CD4-positive, alpha-beta T cell (primary cell): Measurements from ENCODE around the gene CARD19. TPM values are rescaled to one million over a fixed set of nuclear protein-coding genes. Genes with fewer than 3 reads are reported as not detected.
A peak's percentile ranks its signal among the peaks of the same experiment; 100 is the strongest.

Experiments
- ATAC-seq: fragments of 200-7000 bp; cut with Tn5 transposase; one replicate; pipeline ENCODE4 v1.10.0; 2022; ENCODE audit warnings: mild to moderate bottlenecking; ENCODE audit not compliant: poor library complexity
- CTCF ChIA-PET: fragments of 350-600 bp; sonication (Branson Sonifier 250); formaldehyde crosslinking; loops from one replicate; lab custom pipeline; 2021; ENCODE audit warnings: antibody characterized with exemption, inconsistent platforms; lab: Charles Lee
- POLR2A ChIA-PET: fragments of 350-600 bp; sonication (Branson Sonifier 250); formaldehyde crosslinking; loops from one replicate; lab custom pipeline; 2021; ENCODE audit warnings: antibody characterized with exemption, inconsistent platforms; lab: Charles Lee
- DNase-seq, 14 experiments: peaks; one replicate each; pipeline ENCODE4 v3.0.0-alpha.2; 2013 to 2020; ENCODE audit warnings: mixed read lengths in 2 of 14
- H3K27ac ChIP-seq, 2 donors: one replicate each; pipeline versions ENCODE4 v1.5.1 to v1.7.0; 2013; ENCODE audit warnings: low read length in 2 of 2, low read depth in 1 of 2, mild to moderate bottlenecking in 1 of 2
- H3K27me3 ChIP-seq, 2 experiments: 1 replicate in 1 of 2; 2 replicates in 1 of 2; pipeline versions ENCODE4 v1.6.1 to v1.7.0; 2013; ENCODE audit warnings: low read length in 2 of 2, control low read depth in 1 of 2, mild to moderate bottlenecking in 1 of 2, moderate library complexity in 1 of 2; ENCODE audit not compliant: insufficient read depth in 2 of 2, control insufficient read depth in 1 of 2
- H3K36me3 ChIP-seq: one replicate; pipeline ENCODE4 v1.6.1; 2013; ENCODE audit warnings: low read length, control low read depth; ENCODE audit not compliant: insufficient read depth
- H3K4me1 ChIP-seq: one replicate; pipeline ENCODE4 v1.6.1; 2013; ENCODE audit warnings: low read length, control low read depth; ENCODE audit not compliant: insufficient read depth
- H3K4me3 ChIP-seq: one replicate; pipeline ENCODE4 v1.5.1; 2013; ENCODE audit warnings: mild to moderate bottlenecking, low read length, moderate library complexity
- H3K9me3 ChIP-seq, 2 experiments: 1 replicate in 1 of 2; 2 replicates in 1 of 2; pipeline versions ENCODE4 v1.6.1 to v1.7.0; 2013; ENCODE audit warnings: low read length in 2 of 2, mild to moderate bottlenecking in 2 of 2, control low read depth in 1 of 2, moderate library complexity in 1 of 2; ENCODE audit not compliant: control insufficient read depth in 1 of 2, insufficient read depth in 1 of 2
- H3K27ac Mint-ChIP-seq: one replicate; pipeline ENCODE4 v1.8.0; 2020; ENCODE audit warnings: mixed read lengths
- H3K27me3 Mint-ChIP-seq: one replicate; pipeline ENCODE4 v1.8.0; 2021; ENCODE audit warnings: mixed read lengths
- H3K36me3 Mint-ChIP-seq: one replicate; pipeline ENCODE4 v1.8.0; 2021; ENCODE audit warnings: low read depth, mixed read lengths
- H3K4me1 Mint-ChIP-seq: one replicate; pipeline ENCODE4 v1.8.0; 2021; ENCODE audit warnings: low read depth, mixed read lengths
- H3K4me3 Mint-ChIP-seq: one replicate; pipeline ENCODE4 v1.8.0; 2020; ENCODE audit warnings: mild to moderate bottlenecking, mixed read lengths
- H3K9me3 Mint-ChIP-seq: one replicate; pipeline ENCODE4 v1.8.0; 2020; ENCODE audit warnings: mixed read lengths
- CTCF ChIP-seq: fragments of 200-600 bp; IDR thresholded peaks from one replicate; pipeline ENCODE4 v1.8.0; 2022; ENCODE audit warnings: antibody characterized with exemption, mild to moderate bottlenecking
- intact Hi-C, 2 experiments: fragments of 100-400 bp; cut with DNase I in 1 of 2; cut with micrococcal nuclease in 1 of 2; formaldehyde crosslinking; loops; one replicate each; pipeline versions ENCODE4 v1.15.1 to v1.9.0; 2023 to 2025; cut with DNase I, micrococcal nuclease
- total RNA-seq, 174 experiments: library from RNA in 2 of 174; stranded (reverse) in 2 of 174; gene quantifications; one replicate each; pipeline ENCODE4 v1.2.3 and lab custom pipeline; 2021 to 2026

Gene CARD19
- total RNA-seq, 2 experiments from 2014 or later: 38.8 to 39.2 TPM

- no peak for ATAC-seq
Measured at GRCh38 chr9:93129691-93130500, 33.9 kb downstream of the CARD19 start.

GRCh38 chr9:93130861-93131481 is 35.0 kb downstream of the CARD19 start:
- POLR2A ChIA-PET: interaction anchor here (0.8 to 2.8 kb wide), 3 partner anchors 8 to 35 kb away, joined by 3 to 9 read pairs (median 5); partner anchors contain the start of gene CARD19
- Mint-ChIP-seq H3K4me3 (peak overlapping the region; percentile 94), H3K27me3 (no peaks in the 10 kb centered on the region), H3K36me3 (peaks cover 8% of the 10 kb centered on the region), H3K4me1 (peaks cover 82% of the 10 kb centered on the region), H3K9me3 (no peaks in the 10 kb centered on the region), H3K27ac (peak overlapping the region; percentile 94)
- Histone ChIP-seq H3K36me3 (peaks cover 2% of the 10 kb centered on the region), H3K4me3 (no peak overlapping the region), H3K9me3 (no peaks in the 10 kb centered on the region), H3K27ac (no peak overlapping the region), H3K4me1 (peaks cover 93% of the 10 kb centered on the region), H3K27me3 (no peaks in the 10 kb centered on the region)
- CTCF ChIA-PET: interaction anchor here (0.6 kb wide), 1 partner anchor 58 kb away, joined by 4 read pairs; no protein-coding TSS in a partner anchor
- TF ChIP-seq CTCF: no peak
- intact Hi-C loops: loop anchor here (2.0 to 10.0 kb wide), 2 partner anchors 14 to 324 kb away; partner anchors contain the start of genes FAM120A (in 1 of the 2) and FAM120AOS (in 1 of the 2)
- ATAC-seq (no peak), DNase-seq (peak in 1 of 14 experiments; percentile 26)

More at GRCh38 chr9:93129691-93130500, 33.9 kb downstream of the CARD19 start:
- Mint-ChIP-seq H3K4me3 (peak overlapping the region; percentile 94), H3K27me3 (no peaks in the 10 kb centered on the region), H3K36me3 (peaks cover 15% of the 10 kb centered on the region), H3K9me3 (no peaks in the 10 kb centered on the region), H3K27ac (peak overlapping the region; percentile 94), H3K4me1 (peaks cover 84% of the 10 kb centered on the region)
- H3K36me3 ChIP-seq: peaks cover 8% of the 10 kb centered on the region
- H3K4me3 ChIP-seq: no peak overlapping the region
- H3K4me1 ChIP-seq: peaks cover 95% of the 10 kb centered on the region
- intact Hi-C loops: loop anchor here (2.0 to 10.0 kb wide), 2 partner anchors 15 to 325 kb away; partner anchors contain the start of genes FAM120A (in 1 of the 2) and FAM120AOS (in 1 of the 2)
- no peak overlapping the region for H3K27ac ChIP-seq
- CTCF ChIA-PET: interaction anchor here (0.9 to 1.3 kb wide), 2 partner anchors 11 to 21 kb away, joined by 3 to 4 read pairs; no protein-coding TSS in a partner anchor
- no peak for TF ChIP-seq CTCF
- POLR2A ChIA-PET: interaction anchor here (0.9 to 2.8 kb wide), 4 partner anchors 14 to 65 kb away, joined by 3 to 9 read pairs (median 4); partner anchors contain the start of gene CARD19
- H3K27me3 ChIP-seq: no peaks in the 10 kb centered on the region
- no peaks in the 10 kb centered on the region for H3K9me3 ChIP-seq
- DNase-seq: peak in 1 of 14 experiments; percentile 25

- peak overlapping the region; percentile 94 for H3K27ac Mint-ChIP-seq
- ATAC-seq (no peak), DNase-seq (no peak)
- intact Hi-C loops: loop anchor here (2.0 to 10.0 kb wide), 2 partner anchors 13 to 323 kb away; partner anchors contain the start of genes FAM120A (in 1 of the 2) and FAM120AOS (in 1 of the 2)
- no peaks in the 10 kb centered on the region for H3K9me3 Mint-ChIP-seq
- TF ChIP-seq CTCF: no peak
- Histone ChIP-seq H3K36me3 (no peaks in the 10 kb centered on the region), H3K4me1 (peaks cover 90% of the 10 kb centered on the region), H3K9me3 (no peaks in the 10 kb centered on the region), H3K4me3 (peak overlapping the region; percentile 86), H3K27ac (peak overlapping the region in 1 of 2 donors; percentile 27), H3K27me3 (no peaks in the 10 kb centered on the region)
- H3K4me1 Mint-ChIP-seq: peaks cover 78% of the 10 kb centered on the region
- ChIA-PET POLR2A (interaction anchor here (2.0 kb wide), 1 partner anchor 36 kb away, joined by 5 read pairs; the partner anchor contains the start of gene CARD19), CTCF (no interaction called here)
- peak overlapping the region; percentile 94 for H3K4me3 Mint-ChIP-seq
- H3K36me3 Mint-ChIP-seq: peaks cover 6% of the 10 kb centered on the region
- H3K27me3 Mint-ChIP-seq: no peaks in the 10 kb centered on the region
Measured at GRCh38 chr9:93131599-93132286, 35.7 kb downstream of the CARD19 start.
